H9 (cell line): ENCODE measurements around the gene UBE2B. TPM values are rescaled to one million over a fixed set of nuclear protein-coding genes. Genes with fewer than 3 reads are reported as not detected.

Experiments
- DNase-seq: peaks from one replicate; pipeline ENCODE4 v3.0.0-alpha.2; 2017
- H2AFZ ChIP-seq: one replicate; pipeline ENCODE4 v1.6.1; 2013; ENCODE audit warnings: mild to moderate bottlenecking, low read length, control low read depth, moderate library complexity
- H2AK5ac ChIP-seq: 2 replicates; pipeline ENCODE4 v1.6.1; 2013; ENCODE audit warnings: low read length, control low read depth, mixed read lengths; ENCODE audit not compliant: insufficient read length
- H2BK120ac ChIP-seq: one replicate; pipeline ENCODE4 v1.6.1; 2013; ENCODE audit warnings: low read depth, mild to moderate bottlenecking, low read length, control low read depth, inconsistent platforms; ENCODE audit not compliant: poor library complexity, severe bottlenecking
- H2BK12ac ChIP-seq: 2 replicates; pipeline ENCODE4 v1.6.1; 2013; ENCODE audit warnings: low read length, control low read depth, mixed read lengths, low read depth; ENCODE audit not compliant: insufficient read length
- H2BK15ac ChIP-seq: 2 replicates; pipeline ENCODE4 v1.6.1; 2013; ENCODE audit warnings: low read depth, low read length, control low read depth
- H2BK20ac ChIP-seq: one replicate; pipeline ENCODE4 v1.6.1; 2013; ENCODE audit warnings: low read depth, mild to moderate bottlenecking, low read length, control low read depth, inconsistent platforms; ENCODE audit not compliant: poor library complexity, severe bottlenecking
- H2BK5ac ChIP-seq: 2 replicates; pipeline ENCODE4 v1.6.1; 2013; ENCODE audit warnings: low read length, control low read depth, mixed read lengths; ENCODE audit not compliant: insufficient read length
- H3K14ac ChIP-seq: 2 replicates; pipeline ENCODE4 v1.6.1; 2013; ENCODE audit warnings: low read length, control low read depth; ENCODE audit not compliant: insufficient read depth
- H3K18ac ChIP-seq: 2 replicates; pipeline ENCODE4 v1.6.1; 2013; ENCODE audit warnings: low read depth, mild to moderate bottlenecking, mixed read lengths, low read length, control low read depth; ENCODE audit not compliant: insufficient read length
- H3K23ac ChIP-seq: 2 replicates; pipeline ENCODE4 v1.6.1; 2013; ENCODE audit warnings: low read length, control low read depth, mixed read lengths, low read depth; ENCODE audit not compliant: insufficient read length
- H3K23me2 ChIP-seq: 2 replicates; pipeline ENCODE4 v1.6.1; 2013; ENCODE audit warnings: low read depth, mild to moderate bottlenecking, mixed read lengths, low read length, control low read depth; ENCODE audit not compliant: insufficient read length, poor library complexity, severe bottlenecking
- H3K27ac ChIP-seq: 2 replicates; pipeline ENCODE4 v1.5.1; 2013; ENCODE audit warnings: low read length, control low read depth, mixed read lengths, low read depth; ENCODE audit not compliant: insufficient read length
- H3K27me3 ChIP-seq: 2 replicates; pipeline ENCODE4 v1.6.1; 2013; ENCODE audit warnings: low read length, control low read depth, inconsistent platforms; ENCODE audit not compliant: insufficient read depth
- H3K4ac ChIP-seq: 2 replicates; pipeline ENCODE4 v1.6.1; 2013; ENCODE audit warnings: low read depth, mild to moderate bottlenecking, control low read depth, inconsistent platforms, low read length, moderate library complexity
- H3K4me1 ChIP-seq: 2 replicates; pipeline ENCODE4 v1.6.1; 2013; ENCODE audit warnings: low read length, control low read depth, inconsistent platforms; ENCODE audit not compliant: insufficient read depth
- H3K4me2 ChIP-seq: 2 replicates; pipeline ENCODE4 v1.6.1; 2013; ENCODE audit warnings: low read length, control low read depth, mixed read lengths; ENCODE audit not compliant: insufficient read length, insufficient read depth
- H3K56ac ChIP-seq: 2 replicates; pipeline ENCODE4 v1.6.1; 2013; ENCODE audit warnings: low read depth, mild to moderate bottlenecking, mixed read lengths, low read length, control low read depth; ENCODE audit not compliant: insufficient read length
- H3K79me1 ChIP-seq: 2 replicates; pipeline ENCODE4 v1.6.1; 2013; ENCODE audit warnings: low read depth, mild to moderate bottlenecking, moderate library complexity, low read length, control low read depth, inconsistent platforms; ENCODE audit not compliant: insufficient read depth, poor library complexity, severe bottlenecking
- H3K79me2 ChIP-seq: 2 replicates; pipeline ENCODE4 v1.6.1; 2013; ENCODE audit warnings: low read length, control low read depth, inconsistent platforms; ENCODE audit not compliant: insufficient read depth
- H3K9ac ChIP-seq: 2 replicates; pipeline ENCODE4 v1.6.1; 2013; ENCODE audit warnings: low read length, control low read depth, mixed read lengths; ENCODE audit not compliant: insufficient read length; ENCODE audit errors: extremely low read depth
- H3K9me3 ChIP-seq: one replicate; pipeline ENCODE4 v1.6.1; 2013; ENCODE audit warnings: low read depth, low read length, inconsistent platforms; ENCODE audit not compliant: control insufficient read depth
- H3T11ph ChIP-seq: one replicate; pipeline ENCODE4 v1.6.1; 2013; ENCODE audit warnings: mild to moderate bottlenecking, low read length, control low read depth, inconsistent platforms
- H4K20me1 ChIP-seq: one replicate; pipeline ENCODE4 v1.6.1; 2013; ENCODE audit not compliant: control insufficient read depth, insufficient read length, insufficient read depth
- H4K5ac ChIP-seq: 2 replicates; pipeline ENCODE4 v1.6.1; 2013; ENCODE audit warnings: low read depth, mild to moderate bottlenecking, mixed read lengths, low read length, control low read depth; ENCODE audit not compliant: insufficient read length
- H4K8ac ChIP-seq: replicated peaks from 2 replicates; pipeline ENCODE4 v1.6.1; 2013; ENCODE audit warnings: low read length, control low read depth, mixed read lengths, low read depth; ENCODE audit not compliant: insufficient read length
- H4K91ac ChIP-seq: 2 replicates; pipeline ENCODE4 v1.6.1; 2013; ENCODE audit warnings: low read depth, mild to moderate bottlenecking, moderate library complexity, mixed read lengths, low read length, control low read depth; ENCODE audit not compliant: insufficient read length
- H3K27ac Mint-ChIP-seq, 3 experiments: 2 replicates in 2 of 3; 3 replicates in 1 of 3; pipeline ENCODE4 v1.8.0; 2020 to 2021; ENCODE audit warnings: mixed read lengths in 3 of 3, mild to moderate bottlenecking in 1 of 3, moderate library complexity in 1 of 3
- H3K27me3 Mint-ChIP-seq: 2 replicates; pipeline ENCODE4 v1.8.0; 2021; ENCODE audit warnings: low read depth, mild to moderate bottlenecking, moderate library complexity, mixed read lengths
- H3K36me3 Mint-ChIP-seq, 3 experiments: 2 replicates in 2 of 3; 3 replicates in 1 of 3; pipeline ENCODE4 v1.8.0; 2020 to 2021; ENCODE audit warnings: low read depth in 3 of 3, mixed read lengths in 3 of 3; ENCODE audit not compliant: insufficient read depth in 1 of 3
- H3K4me1 Mint-ChIP-seq, 2 experiments: 2 replicates each; pipeline ENCODE4 v1.8.0; 2020; ENCODE audit warnings: mixed read lengths in 2 of 2
- H3K4me3 Mint-ChIP-seq, 2 experiments: 2 replicates in 1 of 2; 3 replicates in 1 of 2; pipeline ENCODE4 v1.8.0; 2020 to 2021; ENCODE audit warnings: mild to moderate bottlenecking in 2 of 2, mixed read lengths in 2 of 2, moderate library complexity in 1 of 2
- H3K9me3 Mint-ChIP-seq, 2 experiments: 2 replicates in 1 of 2; 3 replicates in 1 of 2; pipeline ENCODE4 v1.8.0; 2020; ENCODE audit warnings: mild to moderate bottlenecking in 2 of 2, mixed read lengths in 2 of 2, moderate library complexity in 1 of 2
- CTCF ChIP-seq: fragments of 200-600 bp; sonication (generic); conservative IDR thresholded peaks from 3 replicates; pipeline ENCODE4 v1.8.0; 2021; ENCODE audit warnings: antibody characterized with exemption, mild to moderate bottlenecking
- WGBS: extraction: QIAGEN DNeasy Blood & Tissue Kit; methylation state at CpG from one replicate; pipeline ENCODE4 v1.1.7; 2013; ENCODE audit warnings: missing lambda C conversion rate, low lambda C conversion rate, mixed read lengths; ENCODE audit not compliant: insufficient read length; ENCODE audit errors: extremely low coverage; 5-methylcytosine and 5-hydroxymethylcytosine counted together
- total RNA-seq: library from RNA; stranded (reverse); gene quantifications from 2 replicates; pipeline ENCODE4 v1.2.1, GENCODE V29; 2021

The UBE2B gene
- total RNA-seq, 1 experiment from 2014 or later: 50.3 TPM

- TF ChIP-seq CTCF: no peak
- Histone ChIP-seq H4K91ac (no peak overlapping the region), H3K27me3 (no peaks in the 10 kb centered on the region), H3K23ac (no peak overlapping the region), H3T11ph (no peak overlapping the region), H3K18ac (no peak overlapping the region), H4K8ac (no peak overlapping the region), H3K4me2 (no peak overlapping the region), H3K79me2 (no peaks in the 10 kb centered on the region; the same call in 1 of the 2 replicates), H3K14ac (no peak overlapping the region; the same call in 1 of the 2 replicates), H3K4me1 (no peaks in the 10 kb centered on the region), H4K20me1 (no peaks in the 10 kb centered on the region), H4K5ac (no peak overlapping the region), H3K23me2 (peaks cover 6% of the 10 kb centered on the region), H2BK20ac (no peak overlapping the region), H2BK15ac (no peak overlapping the region), H2AK5ac (no peak overlapping the region), H2BK120ac (no peak overlapping the region), H3K27ac (no peak overlapping the region), H3K56ac (no peak overlapping the region), H3K79me1 (no peaks in the 10 kb centered on the region), H3K9ac (no peak overlapping the region), H3K9me3 (no peaks in the 10 kb centered on the region), H2BK5ac (no peak overlapping the region), H2BK12ac (no peak overlapping the region), H2AFZ (no peak overlapping the region), H3K4ac (no peak overlapping the region)
- Mint-ChIP-seq H3K4me1 (peaks cover 45 to 60% of the 10 kb centered on the region in 2 experiments), H3K27me3 (no peaks in the 10 kb centered on the region; the same call in 1 of the 2 replicates), H3K36me3 (peaks cover 7 to 26% (median 10%) of the 10 kb centered on the region in 3 experiments; a peak in 4 of 7 replicates), H3K4me3 (no peak overlapping the region), H3K9me3 (no peaks in the 10 kb centered on the region), H3K27ac (peak overlapping the region in 2 of 3 experiments; percentile 35 to 88; a peak in 5 of 7 replicates)
- WGBS: no CpG with 5 or more reads among the region's 14 CpGs
- peak; percentile 65 for DNase-seq
These were observed 61.4 kb downstream of the UBE2B start for GRCh38 chr5:134432677-134433359.
